ENCODE results near the gene PPP2R5B. TPM values are rescaled to one million over a fixed set of nuclear protein-coding genes. Genes with fewer than 3 reads are reported as not detected.

PPP2R5B gene
- total and polyA plus RNA-seq, 9 of the 15 experiments (the other 6 are each of a cell fraction or from before 2014, with no cell fraction given): 0.10 to 7.8 (median 3.3) TPM

GRCh38 chr11:64887757-64888405, 36.6 kb upstream of the PPP2R5B start (continued):
- TF ChIP-seq CCNT2 (IDR thresholded peaks at IDR 0.05; ENCODE audit: borderline replicate concordance, extremely low read depth, insufficient read length, low read depth, low read length): peak; percentile 84
- 0 out of 2 replicates have a peak, but pooled peaks have one; percentile 8 for TF ChIP-seq MXI1 (IDR thresholded peaks at IDR 0.05; ENCODE audit: low read depth, low read length)
- TF ChIP-seq TBP (optimal IDR thresholded peaks at IDR 0.05; ENCODE audit: low read depth, low read length): peak; percentile 40
- TF ChIP-seq ZNF609 (CRISPR knock-in tag; IDR thresholded peaks at IDR 0.05; ENCODE audit: borderline replicate concordance): no peak
- TF ChIP-seq RBM25 (IDR thresholded peaks at IDR 0.05; ENCODE audit: low read depth, low read length, severe bottlenecking): no peak
- peak; percentile 96 for TF ChIP-seq RB1 (IDR thresholded peaks at IDR 0.05; ENCODE audit: low read depth)
- 0 out of 2 replicates have a peak, but pooled peaks have one; percentile 27 for TF ChIP-seq ZEB2 (IDR thresholded peaks at IDR 0.05)
- peak; percentile 84; the same call in 1 of the 2 replicates for TF ChIP-seq OTX1 (CRISPR knock-in tag; IDR thresholded peaks at IDR 0.05)
- 0 out of 2 replicates have a peak, but pooled peaks have one; percentile 38 for TF ChIP-seq ZBTB17 (CRISPR knock-in tag; IDR thresholded peaks at IDR 0.05)
- peak; percentile 80 for TF ChIP-seq GABPB1 (CRISPR knock-in tag; IDR thresholded peaks at IDR 0.05)
- TF ChIP-seq ETV5 (CRISPR knock-in tag; IDR thresholded peaks at IDR 0.05; ENCODE audit: low read depth): peak; percentile 68
- no peak; the same call in 1 of the 2 replicates for TF ChIP-seq ADNP (tag; IDR thresholded peaks at IDR 0.05)
- peak; percentile 66 for TF ChIP-seq HDAC2 (IDR thresholded peaks at IDR 0.05)
- no peak for TF ChIP-seq SETDB1 (IDR thresholded peaks at IDR 0.05; ENCODE audit: low read length)
- TF ChIP-seq SP1 (CRISPR knock-in tag; IDR thresholded peaks at IDR 0.05): peak; percentile 83
- no peak for TF ChIP-seq ZNF764 (CRISPR knock-in tag; IDR thresholded peaks at IDR 0.05; ENCODE audit: low read depth)
- TF ChIP-seq, protein P1, sequence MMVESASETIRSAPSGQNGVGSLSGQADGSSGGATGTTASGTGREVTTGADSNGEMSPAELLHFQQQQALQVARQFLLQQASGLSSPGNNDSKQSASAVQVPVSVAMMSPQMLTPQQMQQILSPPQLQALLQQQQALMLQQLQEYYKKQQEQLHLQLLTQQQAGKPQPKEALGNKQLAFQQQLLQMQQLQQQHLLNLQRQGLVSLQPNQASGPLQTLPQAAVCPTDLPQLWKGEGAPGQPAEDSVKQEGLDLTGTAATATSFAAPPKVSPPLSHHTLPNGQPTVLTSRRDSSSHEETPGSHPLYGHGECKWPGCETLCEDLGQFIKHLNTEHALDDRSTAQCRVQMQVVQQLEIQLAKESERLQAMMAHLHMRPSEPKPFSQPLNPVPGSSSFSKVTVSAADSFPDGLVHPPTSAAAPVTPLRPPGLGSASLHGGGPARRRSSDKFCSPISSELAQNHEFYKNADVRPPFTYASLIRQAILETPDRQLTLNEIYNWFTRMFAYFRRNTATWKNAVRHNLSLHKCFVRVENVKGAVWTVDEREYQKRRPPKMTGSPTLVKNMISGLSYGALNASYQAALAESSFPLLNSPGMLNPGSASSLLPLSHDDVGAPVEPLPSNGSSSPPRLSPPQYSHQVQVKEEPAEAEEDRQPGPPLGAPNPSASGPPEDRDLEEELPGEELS (CRISPR knock-in tag; IDR thresholded peaks at IDR 0.05; ENCODE audit: borderline replicate concordance): 0 out of 2 replicates have a peak, but pooled peaks have one; percentile 14
- TF ChIP-seq ZFPM2 (CRISPR knock-in tag; IDR thresholded peaks at IDR 0.05): no peak
- no peak for TF ChIP-seq TARDBP (IDR thresholded peaks at IDR 0.05)
- no peak for TF ChIP-seq NR4A1 (CRISPR knock-in tag; IDR thresholded peaks at IDR 0.05)
- TF ChIP-seq NR4A1 (tag; IDR thresholded peaks at IDR 0.05): no peak
- TF ChIP-seq THAP7 (CRISPR knock-in tag; IDR thresholded peaks at IDR 0.05): no peak
- TF ChIP-seq NFYB (IDR thresholded peaks at IDR 0.05; ENCODE audit: extremely low read depth, insufficient read length): no peak
